HG02884 (cell line): ENCODE results near the gene TMOD2.
"Not testable (repeated sequence)": the region's sequence is repeated elsewhere in the genome, so short reads cannot be mapped to it uniquely, and the experiment has no call there.

ENCODE experiments used
- ATAC-seq: cut with Tn5 transposase; IDR thresholded peaks from one replicate; pipeline ENCODE4 v1.9.1; 2021; ENCODE audit warnings: mild to moderate bottlenecking, moderate library complexity; ENCODE audit not compliant: unreplicated experiment

Gene TMOD2

GRCh38 chr15:51770902-51771301 lies 19.5 kb downstream of the TMOD2 start:
- no peak for ATAC-seq

GRCh38 chr15:51771773-51772172 lies 20.4 kb downstream of the TMOD2 start:
- ATAC-seq, result no peak

- no peak for ATAC-seq
Measured at GRCh38 chr15:51774916-51775315, 23.5 kb downstream of the TMOD2 start.

DNA sequence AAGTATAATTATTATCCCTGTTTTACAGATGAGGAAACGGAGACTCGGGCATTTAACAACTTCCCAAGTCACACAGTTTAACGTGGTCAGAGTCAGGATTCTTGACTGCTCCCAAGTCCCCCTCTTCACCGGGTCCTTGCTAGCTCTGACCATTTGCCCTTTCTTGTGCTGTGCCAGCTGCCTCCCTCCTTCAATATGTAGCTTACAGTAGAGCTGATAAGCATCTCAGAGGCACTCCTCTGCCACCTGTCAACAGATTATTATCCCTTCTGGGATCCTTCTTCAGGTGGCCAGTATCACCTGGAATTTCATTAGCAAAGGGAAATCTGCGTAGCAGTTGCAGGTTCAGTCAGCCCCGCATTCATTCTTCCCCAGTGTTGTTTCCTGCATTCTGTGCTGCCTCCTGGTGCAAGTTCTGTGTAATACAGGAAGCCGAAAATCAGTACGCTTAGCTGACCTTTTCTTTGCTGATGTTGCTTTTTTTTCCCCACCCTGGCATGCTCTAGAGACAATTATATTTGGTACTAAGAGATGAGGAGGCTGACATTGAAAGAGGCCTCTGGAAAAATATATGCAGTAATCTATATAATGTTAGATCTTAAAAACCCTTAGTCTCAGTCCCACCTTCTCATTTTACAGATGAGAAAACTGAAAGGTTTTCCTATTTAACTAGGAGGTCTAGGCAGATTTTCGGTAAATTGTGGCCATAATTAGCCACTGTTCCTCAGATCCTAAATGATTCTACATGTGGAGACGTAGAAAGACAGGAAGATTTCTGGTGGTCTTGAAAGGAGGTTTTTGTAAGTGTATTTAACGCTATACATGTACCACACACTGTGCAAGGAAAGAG lies 24.8 kb downstream of the TMOD2 start:
- no peak for ATAC-seq

GRCh38 chr15:51776952-51777569 lies 25.7 kb downstream of the TMOD2 start:
- ATAC-seq, result no peak

GRCh38 chr15:51780636-51781035 lies 29.2 kb downstream of the TMOD2 start:
- ATAC-seq, result no peak

DNA sequence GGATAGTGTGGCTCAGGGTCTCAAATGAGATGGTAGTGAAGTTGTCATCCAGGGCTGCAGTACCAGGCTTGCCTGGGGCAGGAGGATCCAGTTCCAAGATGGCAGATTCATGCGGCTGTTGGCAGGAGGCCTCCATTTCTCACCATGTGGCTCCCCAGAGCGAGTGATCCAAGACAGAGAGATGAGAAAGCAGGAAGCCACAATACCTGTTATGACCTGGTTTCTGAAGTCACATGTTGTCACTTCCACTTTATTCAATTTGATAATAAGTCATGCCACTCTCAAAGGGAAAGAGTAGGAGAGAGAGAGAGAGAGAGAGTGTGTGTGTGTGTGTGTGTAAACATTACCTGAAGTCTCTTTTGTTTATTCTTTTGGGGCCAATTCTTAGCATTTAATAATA lies 30.1 kb downstream of the TMOD2 start:
- no peak for ATAC-seq

GRCh38 chr15:51782357-51782896 lies 31.0 kb downstream of the TMOD2 start:
- no peak for ATAC-seq

GRCh38 chr15:51783967-51784366 lies 32.6 kb downstream of the TMOD2 start:
- no peak for ATAC-seq

- not testable (repeated sequence) for ATAC-seq
Measured at GRCh38 chr15:51787130-51787529, 35.7 kb downstream of the TMOD2 start.

GRCh38 chr15:51792474-51792873 lies 41.1 kb downstream of the TMOD2 start:
- not testable (repeated sequence) for ATAC-seq

GRCh38 chr15:51793521-51794305 lies 42.3 kb downstream of the TMOD2 start:
- ATAC-seq, result no peak

GRCh38 chr15:51796847-51797401 lies 45.5 kb downstream of the TMOD2 start:
- no peak for ATAC-seq

- ATAC-seq, result no peak
Measured at GRCh38 chr15:51798281-51798680, 46.9 kb downstream of the TMOD2 start.

DNA sequence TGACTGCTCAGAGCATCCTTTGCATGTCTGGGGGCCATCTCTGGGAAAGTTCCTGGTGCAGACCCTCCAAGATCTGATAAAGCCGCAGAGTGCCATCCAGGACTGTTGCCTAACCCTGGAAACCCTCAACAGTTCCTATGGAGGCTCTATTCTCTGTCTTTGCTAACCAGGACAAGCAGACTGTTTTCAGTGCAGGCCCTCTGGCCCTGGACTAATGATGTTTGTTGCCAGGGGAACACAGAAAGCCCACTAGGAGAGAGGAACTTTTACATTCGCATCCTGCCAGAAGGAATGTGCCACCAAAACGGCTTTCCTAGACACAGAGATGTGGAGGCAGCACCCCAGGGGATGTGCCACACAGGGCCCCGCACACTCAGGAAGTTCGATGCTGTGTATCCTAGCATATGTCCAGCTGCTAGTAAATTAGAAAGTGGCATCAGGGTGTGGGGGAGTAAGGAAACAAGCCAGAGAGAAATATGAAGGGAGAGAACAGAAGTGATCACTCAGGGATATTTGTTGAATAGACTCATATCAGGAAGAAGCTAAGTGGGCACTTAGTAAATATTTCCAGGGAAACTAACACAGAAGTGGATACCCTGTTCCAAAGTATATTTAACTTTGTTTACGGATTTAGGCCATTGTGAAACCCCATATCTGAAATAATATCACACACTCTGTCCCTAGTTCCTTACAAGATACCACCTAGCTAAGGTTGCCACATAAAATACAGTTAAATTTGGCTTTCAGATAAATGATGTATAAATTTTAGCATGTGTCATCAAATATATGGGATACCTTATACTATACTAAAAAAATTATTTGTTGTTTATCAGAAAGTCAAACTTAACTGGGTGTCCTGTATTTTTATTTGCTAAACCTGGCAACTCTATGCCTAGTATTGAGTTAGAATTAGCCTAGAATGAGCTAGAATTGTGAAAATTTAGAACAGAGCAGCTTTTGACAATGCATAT lies 48.2 kb downstream of the TMOD2 start:
- ATAC-seq, result no peak

DNA sequence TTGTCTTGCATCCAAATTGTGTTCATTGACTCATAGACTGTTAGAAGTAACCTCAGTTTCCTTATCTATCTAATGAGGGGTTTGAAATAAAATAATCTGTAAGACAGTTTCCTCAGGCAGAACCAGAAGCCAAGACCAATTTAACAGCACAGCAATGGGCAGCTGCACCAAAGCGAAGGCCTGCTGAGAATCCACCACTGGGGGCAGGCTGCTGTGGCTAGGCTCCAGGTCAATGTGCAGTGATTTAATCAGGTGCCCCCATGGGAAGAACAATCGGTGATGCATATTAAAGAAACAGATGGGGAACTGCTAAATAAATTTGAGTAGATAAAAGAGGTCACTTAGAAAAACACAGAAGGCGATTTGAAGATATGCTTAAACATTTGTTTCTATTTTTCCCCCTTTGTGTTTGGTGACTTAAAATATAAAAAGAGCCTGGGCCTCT lies 50.0 kb downstream of the TMOD2 start:
- ATAC-seq, result no peak

GRCh38 chr15:51802593-51802992 lies 51.2 kb downstream of the TMOD2 start:
- ATAC-seq, result no peak

DNA sequence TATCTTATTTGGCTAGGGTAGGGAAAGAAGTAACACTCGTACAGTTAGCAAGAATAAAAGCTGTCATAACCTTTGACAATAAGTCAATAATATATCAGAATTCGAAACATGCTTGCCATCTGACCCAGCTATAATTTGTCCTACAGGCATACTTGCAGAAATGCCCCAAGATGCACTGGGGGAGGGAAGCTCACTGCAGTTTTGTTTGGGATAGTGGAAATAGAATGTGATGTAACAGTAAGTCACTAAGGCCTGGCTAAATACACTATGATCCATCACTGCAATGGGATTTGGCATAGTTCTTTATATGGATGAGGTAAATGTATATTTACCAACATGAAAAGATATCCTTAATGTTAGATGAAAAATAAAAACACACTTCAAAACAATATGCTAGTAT lies 52.6 kb downstream of the TMOD2 start:
- no peak for ATAC-seq

- ATAC-seq, result no peak
Measured at GRCh38 chr15:51806123-51806522, 54.7 kb downstream of the TMOD2 start.

GRCh38 chr15:51809457-51809856 lies 58.1 kb downstream of the TMOD2 start:
- no peak for ATAC-seq
